Lung (tissue), 12 donors: ENCODE data around the gene GALNT16. TPM values are rescaled to one million over a fixed set of nuclear protein-coding genes. Genes with fewer than 3 reads are reported as not detected.
A peak's percentile ranks its signal among the peaks of the same experiment; 100 is the strongest.

Experiments
- ATAC-seq: fragments of 200-7000 bp; cut with Tn5 transposase; one replicate; pipeline ENCODE4 v1.9.1; 2020; ENCODE audit warnings: moderate number of reproducible peaks; ENCODE audit not compliant: insufficient read depth, low FRiP score
- DNase-seq, 3 donors: peaks; one replicate each; pipeline ENCODE4 v3.0.0-alpha.2; 2013 to 2017
- H3K27ac ChIP-seq, 2 donors: one replicate each; pipeline ENCODE4 v1.5.1; 2013; ENCODE audit warnings: mild to moderate bottlenecking in 2 of 2, moderate library complexity in 2 of 2, control low read depth in 1 of 2, inconsistent platforms in 1 of 2, low read depth in 1 of 2, low read length in 1 of 2
- H3K27me3 ChIP-seq, 3 donors: one replicate each; pipeline ENCODE4 v1.5.1; 2013; ENCODE audit warnings: low read length in 2 of 3; ENCODE audit not compliant: control insufficient read depth in 3 of 3, insufficient read depth in 3 of 3
- H3K36me3 ChIP-seq, 4 donors: one replicate each; pipeline ENCODE4 v1.5.1; 2013; ENCODE audit warnings: low read length in 4 of 4, mild to moderate bottlenecking in 1 of 4, moderate library complexity in 1 of 4; ENCODE audit not compliant: control insufficient read depth in 4 of 4, insufficient read depth in 4 of 4
- H3K4me1 ChIP-seq, 5 donors: one replicate each; pipeline ENCODE4 v1.5.1; 2013; ENCODE audit warnings: low read length in 5 of 5, mild to moderate bottlenecking in 2 of 5, moderate library complexity in 1 of 5; ENCODE audit not compliant: control insufficient read depth in 5 of 5, insufficient read depth in 5 of 5
- H3K4me3 ChIP-seq: one replicate; pipeline ENCODE4 v1.5.1; 2013; ENCODE audit warnings: mild to moderate bottlenecking, control low read depth, moderate library complexity
- H3K9ac ChIP-seq, 2 donors: one replicate each; pipeline ENCODE4 v1.5.1; 2013; ENCODE audit warnings: low read length in 2 of 2, control low read depth in 1 of 2; ENCODE audit not compliant: insufficient read depth in 1 of 2
- H3K9me3 ChIP-seq, 4 donors: one replicate each; pipeline ENCODE4 v1.5.1; 2013; ENCODE audit warnings: low read length in 3 of 4, mild to moderate bottlenecking in 1 of 4, moderate library complexity in 1 of 4; ENCODE audit not compliant: control insufficient read depth in 4 of 4, insufficient read depth in 3 of 4
- WGBS, 2 donors: extraction: QIAGEN DNeasy Blood & Tissue Kit; methylation state at CpG; one replicate each; pipeline ENCODE4 v1.1.7; 2013; 5-methylcytosine and 5-hydroxymethylcytosine counted together
- polyA plus RNA-seq, 2 donors: library from polyadenylated mRNA; stranded (reverse); fragments of 200-250 nt; gene quantifications; one replicate each; pipeline ENCODE4 v1.2.1, GENCODE V29; 2013
- total RNA-seq, 2 donors: library from RNA; depleted of rRNA in 1 of 2; stranded (reverse); fragments of >200 nt in 1 of 2; gene quantifications; one replicate each; pipeline ENCODE4 v1.2.1, GENCODE V29; 2014 to 2021
- TF ChIP-seq, protein P1 (sequence below): IDR thresholded peaks from 2 replicates; pipeline ENCODE4 v1.5.1; 2012; ENCODE audit warnings: mild to moderate bottlenecking; ENCODE audit errors: control extremely low read depth, extremely low read depth
- donor health status: control.
- donor health status: control.
- donor health status: Bipolar disorder and iron deficiency.
- donor health status: healthy.
- donor health status: DM: yes; HTN: yes; CAD: no.

GALNT16 gene
- total and polyA plus RNA-seq, 4 donors: 0.27 to 4.1 (median 1.4) TPM

DNA sequence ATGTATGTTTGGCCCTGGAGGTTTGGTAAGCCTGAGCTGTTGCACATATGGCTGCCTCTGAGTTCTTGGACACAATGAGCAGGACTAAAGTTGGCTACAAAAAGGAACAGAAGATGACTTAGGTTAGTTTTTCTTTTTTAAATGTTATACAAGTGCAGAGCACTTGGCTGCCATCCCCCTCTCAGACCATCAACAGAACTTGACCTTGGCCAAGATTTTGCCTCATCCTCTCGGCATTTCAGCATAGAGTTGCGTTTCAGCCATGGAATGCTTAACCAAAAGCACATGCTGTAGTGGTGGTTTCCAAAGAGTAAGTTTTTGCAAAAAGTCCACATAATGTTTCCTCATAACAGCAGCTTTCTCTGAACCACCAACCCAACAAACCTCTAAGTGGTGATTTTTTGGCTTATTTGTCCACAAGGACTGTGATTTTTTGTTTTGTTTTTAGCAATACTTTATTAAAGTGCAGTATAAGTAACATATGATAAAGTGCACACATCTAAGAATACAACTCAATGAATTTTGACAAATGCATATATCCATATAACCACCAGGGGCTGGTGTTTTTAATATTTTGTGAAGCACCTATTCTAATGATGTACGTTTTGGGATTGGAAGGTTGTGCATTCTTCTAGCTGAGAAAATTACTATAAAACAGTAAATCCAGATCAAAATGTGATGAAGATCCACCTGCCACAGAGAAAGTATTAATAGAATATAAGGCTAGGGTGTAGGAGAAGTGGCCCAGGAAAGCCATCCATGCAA, 12.1 kb upstream of the GALNT16 start:
- Histone ChIP-seq H3K4me3 (no peak overlapping the region), H3K9me3 (no peaks in the 10 kb centered on the region), H3K9ac (no peak overlapping the region), H3K27me3 (no peaks in the 10 kb centered on the region), H3K27ac (no peak overlapping the region), H3K36me3 (peaks cover 0 to 2% (median 0%) of the 10 kb centered on the region in 4 donors), H3K4me1 (peaks cover 0 to 5% (median 3%) of the 10 kb centered on the region in 5 donors)
- whole genome bisulfite sequencing, 2 donors: 73 to 84% methylated on average over 3 of the region's 3 CpGs
- DNase-seq: peak in 1 of 3 donors; percentile 20
- ATAC-seq: peak; percentile 41
- TF ChIP-seq, protein P1, sequence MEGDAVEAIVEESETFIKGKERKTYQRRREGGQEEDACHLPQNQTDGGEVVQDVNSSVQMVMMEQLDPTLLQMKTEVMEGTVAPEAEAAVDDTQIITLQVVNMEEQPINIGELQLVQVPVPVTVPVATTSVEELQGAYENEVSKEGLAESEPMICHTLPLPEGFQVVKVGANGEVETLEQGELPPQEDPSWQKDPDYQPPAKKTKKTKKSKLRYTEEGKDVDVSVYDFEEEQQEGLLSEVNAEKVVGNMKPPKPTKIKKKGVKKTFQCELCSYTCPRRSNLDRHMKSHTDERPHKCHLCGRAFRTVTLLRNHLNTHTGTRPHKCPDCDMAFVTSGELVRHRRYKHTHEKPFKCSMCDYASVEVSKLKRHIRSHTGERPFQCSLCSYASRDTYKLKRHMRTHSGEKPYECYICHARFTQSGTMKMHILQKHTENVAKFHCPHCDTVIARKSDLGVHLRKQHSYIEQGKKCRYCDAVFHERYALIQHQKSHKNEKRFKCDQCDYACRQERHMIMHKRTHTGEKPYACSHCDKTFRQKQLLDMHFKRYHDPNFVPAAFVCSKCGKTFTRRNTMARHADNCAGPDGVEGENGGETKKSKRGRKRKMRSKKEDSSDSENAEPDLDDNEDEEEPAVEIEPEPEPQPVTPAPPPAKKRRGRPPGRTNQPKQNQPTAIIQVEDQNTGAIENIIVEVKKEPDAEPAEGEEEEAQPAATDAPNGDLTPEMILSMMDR: no peak

GRCh38 chr14:69249603-69250002, 10.4 kb upstream of the GALNT16 start:
- Histone ChIP-seq H3K9me3 (no peaks in the 10 kb centered on the region), H3K4me1 (peaks cover 0 to 5% (median 3%) of the 10 kb centered on the region in 5 donors), H3K4me3 (no peak overlapping the region), H3K9ac (no peak overlapping the region), H3K36me3 (peaks cover 0 to 2% (median 0%) of the 10 kb centered on the region in 4 donors), H3K27ac (no peak overlapping the region), H3K27me3 (no peaks in the 10 kb centered on the region)
- DNase-seq (no peak), ATAC-seq (no peak)
- WGBS, 2 donors: 92 to 98% methylated on average over 5 of the region's 5 CpGs
- TF ChIP-seq, protein P1: no peak

DNA sequence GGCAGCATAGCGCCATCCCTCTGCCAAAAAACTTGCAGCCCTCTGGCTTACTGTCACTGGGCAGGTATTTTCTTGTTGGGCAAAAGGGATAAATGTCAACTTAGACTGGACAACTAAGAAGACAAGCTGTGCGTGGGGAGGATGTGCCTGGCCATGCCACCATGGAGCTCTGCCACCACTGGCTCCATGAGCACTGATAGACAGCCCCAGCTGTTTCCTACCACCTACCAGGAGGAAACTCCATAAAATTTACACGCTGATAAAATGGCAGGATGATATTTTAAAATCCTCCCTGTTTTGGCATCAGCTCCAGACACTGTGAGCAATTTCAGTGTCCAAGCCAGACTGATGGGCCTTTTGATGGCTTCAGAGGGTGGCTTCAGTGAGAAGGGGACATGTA, 7.1 kb upstream of the GALNT16 start:
- TF ChIP-seq, protein P1: no peak
- no peak overlapping the region for H3K27ac ChIP-seq
- no peaks in the 10 kb centered on the region for H3K36me3 ChIP-seq
- ATAC-seq: no peak
- H3K9me3 ChIP-seq: peaks cover 0 to 2% (median 0%) of the 10 kb centered on the region in 4 donors
- peaks cover 0 to 1% (median 0%) of the 10 kb centered on the region in 5 donors for H3K4me1 ChIP-seq
- no peak for DNase-seq
- no peak overlapping the region for H3K4me3 ChIP-seq
- H3K27me3 ChIP-seq: peaks cover 0 to 4% (median 0%) of the 10 kb centered on the region in 3 donors
- WGBS, 2 donors: 68 to 85% methylated on average over 3 of the region's 3 CpGs
- no peak overlapping the region for H3K9ac ChIP-seq
